PC-3 (cell line): ENCODE measurements around the gene DKK3.

ENCODE experiments used
- CTCF ChIP-seq: fragments of 300-600 bp; sonication (generic); conservative IDR thresholded peaks from 2 replicates; pipeline ENCODE4 v1.5.1; 2017; ENCODE audit warnings: antibody characterized with exemption, low read depth, mild to moderate bottlenecking, low read length
- EZH2 ChIP-seq: fragments of 300-600 bp; sonication (generic); IDR thresholded peaks from one replicate; pipeline ENCODE4 v1.6.1; 2017; ENCODE audit warnings: antibody characterized with exemption, mild to moderate bottlenecking, low read length; ENCODE audit not compliant: unreplicated experiment
- EZH2phosphoT487 ChIP-seq: fragments of 300-600 bp; sonication (generic); IDR thresholded peaks from 2 replicates; pipeline ENCODE4 v1.6.1; 2018; ENCODE audit warnings: mild to moderate bottlenecking, antibody characterized with exemption, low read length, borderline replicate concordance

- TF ChIP-seq EZH2 (no peak), CTCF (no peak), EZH2phosphoT487 (no peak)
These were observed 10.2 kb downstream of the DKK3 start for GRCh38 chr11:11998091-11998781.
